Muscle layer of duodenum (tissue), 2 donors: ENCODE results near the gene WDR89.
"Not testable (repeated sequence)": the region's sequence is repeated elsewhere in the genome, so short reads cannot be mapped to it uniquely, and the experiment has no call there.

Experiments used
- H3K27ac ChIP-seq: one replicate; pipeline ENCODE4 v1.7.0; 2013; ENCODE audit warnings: mild to moderate bottlenecking, low read length
- H3K27me3 ChIP-seq: one replicate; pipeline ENCODE4 v1.7.0; 2013; ENCODE audit warnings: low read depth, mild to moderate bottlenecking, control low read depth, low read length
- H3K36me3 ChIP-seq, 2 donors: one replicate each; pipeline ENCODE4 v1.7.0; 2013; ENCODE audit warnings: low read length in 2 of 2, control low read depth in 1 of 2, mild to moderate bottlenecking in 1 of 2; ENCODE audit not compliant: insufficient read depth in 2 of 2, control insufficient read depth in 1 of 2
- H3K4me1 ChIP-seq, 2 donors: one replicate each; pipeline ENCODE4 v1.7.0; 2013; ENCODE audit warnings: low read length in 2 of 2, mild to moderate bottlenecking in 2 of 2, control low read depth in 1 of 2, moderate library complexity in 1 of 2; ENCODE audit not compliant: insufficient read depth in 2 of 2, control insufficient read depth in 1 of 2
- H3K4me3 ChIP-seq, 2 donors: one replicate each; pipeline ENCODE4 v1.7.0; 2013; ENCODE audit warnings: low read length in 2 of 2, low read depth in 1 of 2, mild to moderate bottlenecking in 1 of 2
- H3K9me3 ChIP-seq, 2 donors: one replicate each; pipeline ENCODE4 v1.7.0; 2013; ENCODE audit warnings: low read length in 2 of 2, control low read depth in 1 of 2, mild to moderate bottlenecking in 1 of 2; ENCODE audit not compliant: control insufficient read depth in 1 of 2
- donor health status: healthy.

The WDR89 gene

DNA sequence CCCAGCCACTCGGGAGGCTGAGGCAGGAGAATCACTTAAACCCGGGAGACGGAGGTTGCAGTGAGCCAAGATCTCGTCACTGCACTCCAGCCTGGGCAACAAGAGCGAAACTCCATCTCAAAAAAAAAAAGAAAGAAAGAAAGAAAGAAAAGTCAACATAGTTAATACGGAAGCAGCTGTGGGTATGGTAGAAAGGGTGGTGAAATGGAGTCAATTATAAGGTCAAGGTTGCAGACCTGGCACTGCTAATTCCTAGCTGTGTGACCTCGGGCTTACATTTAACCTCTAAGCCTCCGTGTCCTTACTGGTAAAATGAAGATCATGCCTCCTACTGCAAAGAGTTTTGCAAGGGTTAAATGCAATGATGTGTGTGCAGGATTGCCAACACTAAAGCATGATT is 58.6 kb downstream of the WDR89 start:
- H3K27me3 ChIP-seq, H3K27ac ChIP-seq, H3K36me3 ChIP-seq, H3K4me3 ChIP-seq, H3K9me3 ChIP-seq, H3K4me1 ChIP-seq: not testable (repeated sequence)

DNA sequence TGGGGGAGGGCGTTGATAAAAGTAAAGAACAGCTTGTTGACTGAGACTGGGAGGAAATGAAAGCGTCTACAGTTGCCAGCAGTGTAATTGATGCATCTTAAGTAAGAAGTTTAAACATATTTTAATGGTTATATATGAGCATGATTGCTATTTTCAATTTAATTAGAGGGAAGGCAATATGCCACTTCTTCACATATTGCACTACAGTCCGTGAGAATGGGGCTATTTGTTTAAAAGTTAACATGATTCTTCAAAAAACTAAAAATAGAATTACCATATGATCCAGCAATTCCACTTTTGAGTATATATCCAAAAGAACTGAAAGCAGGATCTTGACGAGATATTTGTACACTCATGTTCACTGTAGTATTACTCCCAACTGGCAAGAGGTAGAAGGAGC is 60.2 kb downstream of the WDR89 start:
- H3K27me3 ChIP-seq = no peaks in the 10 kb centered on the region
- H3K9me3 ChIP-seq = no peaks in the 10 kb centered on the region
- H3K36me3 ChIP-seq = no peaks in the 10 kb centered on the region
- H3K4me3 ChIP-seq = no peak overlapping the region
- H3K4me1 ChIP-seq = no peaks in the 10 kb centered on the region
- H3K27ac ChIP-seq = no peak overlapping the region

DNA sequence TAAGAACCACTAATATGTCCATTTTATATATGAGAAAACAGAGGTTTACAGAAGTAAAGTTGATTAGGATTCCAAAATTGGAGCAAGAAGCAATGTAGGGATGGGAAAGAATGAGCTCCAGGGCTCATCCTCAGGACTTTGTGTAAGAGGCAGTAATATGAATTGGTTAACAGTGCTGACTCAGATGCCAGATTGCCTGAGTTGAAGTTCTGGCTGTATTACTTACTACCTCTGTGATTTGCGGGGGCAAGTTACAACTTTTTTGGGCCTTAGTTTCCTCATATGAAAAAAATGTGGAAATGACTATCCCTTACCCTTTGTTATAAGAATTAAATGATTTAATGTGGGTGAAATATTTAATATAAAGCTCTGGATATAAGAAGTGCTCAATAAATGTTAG is 63.4 kb downstream of the WDR89 start:
- H3K36me3 ChIP-seq = no peaks in the 10 kb centered on the region
- H3K4me1 ChIP-seq = no peaks in the 10 kb centered on the region
- no peak overlapping the region for H3K4me3 ChIP-seq
- no peaks in the 10 kb centered on the region for H3K9me3 ChIP-seq
- H3K27me3 ChIP-seq = no peaks in the 10 kb centered on the region
- H3K27ac ChIP-seq = no peak overlapping the region

DNA sequence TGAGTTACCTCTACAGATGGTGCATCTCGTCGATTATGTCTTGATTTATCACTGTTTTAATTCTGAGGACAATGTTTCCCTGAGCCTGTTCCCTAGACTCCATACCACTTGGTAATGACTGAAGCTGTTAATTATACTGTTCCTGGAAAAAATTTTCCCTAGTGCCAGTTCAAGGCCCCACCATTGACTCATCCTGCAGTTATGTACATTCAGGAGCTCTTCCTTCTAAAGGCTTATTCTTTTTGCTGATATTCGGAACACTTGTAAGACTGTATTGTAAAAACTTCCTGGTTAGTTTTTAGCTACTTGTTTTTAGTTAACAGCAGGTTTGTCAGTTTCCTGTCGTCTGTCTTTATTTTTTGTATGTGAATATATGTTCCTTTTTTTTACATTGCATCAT is 68.1 kb downstream of the WDR89 start:
- Histone ChIP-seq H3K36me3 (no peaks in the 10 kb centered on the region), H3K27ac (no peak overlapping the region), H3K4me1 (no peaks in the 10 kb centered on the region), H3K4me3 (no peak overlapping the region), H3K27me3 (no peaks in the 10 kb centered on the region), H3K9me3 (no peaks in the 10 kb centered on the region)

DNA sequence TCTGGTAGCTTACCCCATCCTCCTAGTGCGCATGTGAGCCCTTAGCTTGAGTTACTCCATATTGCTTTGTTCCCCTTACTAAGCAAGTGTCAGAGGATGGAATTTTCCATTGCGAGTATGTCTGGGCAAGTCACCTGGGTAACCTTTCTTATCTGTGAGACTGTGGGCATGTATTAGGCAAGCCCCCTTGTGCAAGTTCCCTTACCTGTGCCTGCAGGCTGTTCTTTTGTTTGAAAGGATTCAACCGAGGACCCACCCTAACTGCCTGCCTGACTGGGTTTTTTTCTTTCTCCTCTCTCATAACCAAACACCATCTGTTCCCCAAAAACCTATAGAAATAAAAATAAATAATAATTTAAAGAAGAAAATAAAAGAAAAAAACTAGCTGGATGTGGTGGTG is 76.2 kb downstream of the WDR89 start:
- Histone ChIP-seq H3K4me3 (no peak overlapping the region), H3K36me3 (no peaks in the 10 kb centered on the region), H3K27ac (no peak overlapping the region), H3K9me3 (peaks cover 0 to 2% of the 10 kb centered on the region in 2 donors), H3K27me3 (no peaks in the 10 kb centered on the region), H3K4me1 (no peaks in the 10 kb centered on the region)

DNA sequence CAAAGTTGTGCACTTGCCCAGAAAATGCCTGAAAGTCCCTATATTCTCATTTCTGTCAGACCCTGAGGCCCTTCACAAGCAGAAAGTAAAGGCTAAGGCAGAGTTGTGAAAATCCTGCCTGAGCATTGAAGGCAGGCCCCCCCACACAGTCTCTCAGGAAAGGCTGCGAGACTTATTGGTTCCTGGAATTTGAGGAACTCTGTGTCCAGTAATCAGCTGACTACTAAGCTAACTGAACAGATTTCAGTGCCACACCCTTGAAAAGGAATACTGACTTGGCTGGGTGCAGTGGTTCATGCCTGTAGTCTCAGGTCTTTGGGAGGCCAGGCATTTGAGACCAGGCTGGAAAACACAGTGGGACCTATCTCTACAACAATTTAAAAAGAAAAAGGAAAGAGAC is 77.4 kb downstream of the WDR89 start:
- Histone ChIP-seq H3K9me3 (peaks cover 0 to 2% of the 10 kb centered on the region in 2 donors), H3K36me3 (no peaks in the 10 kb centered on the region), H3K4me3 (no peak overlapping the region), H3K27ac (no peak overlapping the region), H3K27me3 (no peaks in the 10 kb centered on the region), H3K4me1 (no peaks in the 10 kb centered on the region)

DNA sequence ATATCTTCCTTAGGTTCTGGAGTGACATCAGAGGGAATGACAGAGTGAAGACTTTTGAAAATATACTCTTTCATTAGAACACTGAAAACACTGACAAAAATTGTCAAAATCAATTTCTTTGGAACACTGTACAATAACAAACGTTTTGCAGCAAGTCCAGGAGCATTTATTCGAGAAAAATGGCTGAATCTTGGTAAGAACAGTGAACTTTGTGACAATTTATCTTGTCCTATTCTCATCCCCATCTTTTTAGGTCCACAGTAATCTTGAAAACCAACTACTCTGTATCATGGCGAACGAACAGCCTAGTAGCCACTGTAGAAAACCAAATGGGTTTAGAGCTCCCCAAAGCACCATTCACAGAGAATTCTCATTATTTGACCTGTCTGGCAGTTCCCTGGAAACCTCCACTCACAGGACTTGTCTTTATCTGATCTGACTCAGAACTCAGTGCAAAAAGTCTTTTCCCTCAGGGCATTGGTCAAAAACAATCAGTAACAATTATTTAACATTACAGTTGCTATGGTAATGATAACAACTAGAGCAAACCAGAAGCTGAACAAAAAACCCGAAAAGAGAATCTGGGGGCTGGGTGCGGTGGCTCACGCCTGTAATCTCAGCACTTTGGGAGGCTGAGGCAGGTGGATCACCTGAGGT is 78.2 kb downstream of the WDR89 start:
- H3K9me3 ChIP-seq = peaks cover 0 to 2% of the 10 kb centered on the region in 2 donors
- H3K27ac ChIP-seq = no peak overlapping the region
- H3K36me3 ChIP-seq = no peaks in the 10 kb centered on the region
- no peak overlapping the region for H3K4me3 ChIP-seq
- no peaks in the 10 kb centered on the region for H3K27me3 ChIP-seq
- H3K4me1 ChIP-seq = no peaks in the 10 kb centered on the region

DNA sequence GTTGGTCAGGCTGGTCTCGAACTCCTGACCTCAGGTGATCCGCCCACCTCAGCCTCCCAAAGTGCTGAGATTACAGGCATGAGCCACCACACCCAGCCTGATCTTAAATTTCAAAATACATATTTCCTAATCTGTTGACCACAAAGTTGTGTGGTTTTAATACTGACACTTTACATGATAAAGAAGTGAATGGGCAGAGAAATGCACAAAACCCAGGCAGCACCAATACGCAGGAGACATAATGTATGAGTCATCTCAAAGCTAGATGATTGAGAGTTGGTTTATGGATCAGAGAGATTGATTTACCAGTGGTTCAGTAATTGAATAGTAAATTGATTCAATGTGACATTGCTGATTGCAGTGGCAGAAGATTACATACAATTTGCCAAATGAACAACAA is 79.3 kb downstream of the WDR89 start:
- H3K4me1 ChIP-seq = no peaks in the 10 kb centered on the region
- H3K9me3 ChIP-seq = peaks cover 0 to 2% of the 10 kb centered on the region in 2 donors
- H3K36me3 ChIP-seq = no peaks in the 10 kb centered on the region
- no peaks in the 10 kb centered on the region for H3K27me3 ChIP-seq
- H3K4me3 ChIP-seq = no peak overlapping the region
- no peak overlapping the region for H3K27ac ChIP-seq

DNA sequence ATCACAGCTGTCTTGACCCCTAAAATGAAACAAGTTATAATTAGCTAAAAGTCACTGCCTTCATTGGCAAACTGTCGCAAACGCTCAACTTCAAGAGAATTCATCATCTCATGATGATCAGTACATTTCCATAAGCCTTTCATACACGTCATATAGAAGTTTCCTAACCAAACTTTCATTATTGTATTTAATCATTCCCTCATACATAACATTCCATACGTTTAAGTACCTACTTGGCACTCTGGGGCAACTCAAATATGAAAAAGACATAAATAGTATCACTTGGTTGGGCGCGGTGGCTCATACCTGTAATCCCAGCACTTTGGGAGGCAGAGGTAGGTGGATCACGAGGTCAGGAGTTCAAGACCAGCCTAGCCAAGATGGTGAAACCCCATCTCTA is 86.1 kb downstream of the WDR89 start:
- no peaks in the 10 kb centered on the region for H3K36me3 ChIP-seq
- no peaks in the 10 kb centered on the region for H3K9me3 ChIP-seq
- no peaks in the 10 kb centered on the region for H3K4me1 ChIP-seq
- H3K27me3 ChIP-seq = no peaks in the 10 kb centered on the region
- H3K4me3 ChIP-seq = no peak overlapping the region
- H3K27ac ChIP-seq = no peak overlapping the region

DNA sequence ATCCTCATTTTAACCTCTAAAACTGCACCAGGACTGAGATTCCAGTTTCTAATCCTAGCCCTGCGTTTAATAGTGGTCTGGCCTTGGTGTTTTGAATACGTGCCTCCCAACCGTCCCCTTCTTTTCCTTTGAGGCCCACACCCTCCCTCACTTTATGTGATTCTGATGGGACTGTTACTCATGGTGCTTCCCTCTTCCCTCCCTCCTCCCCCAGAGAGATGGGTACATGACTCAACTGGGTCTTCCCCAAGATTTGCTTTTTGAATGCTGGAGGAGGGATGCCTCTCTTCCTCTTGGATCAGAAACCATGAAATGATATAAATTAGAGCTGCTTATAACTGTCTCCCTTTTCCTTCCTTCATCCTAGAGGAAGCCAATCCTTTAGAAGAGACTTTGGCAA is 90.3 kb downstream of the WDR89 start:
- H3K4me1 ChIP-seq = no peaks in the 10 kb centered on the region
- H3K27ac ChIP-seq = no peak overlapping the region
- no peaks in the 10 kb centered on the region for H3K9me3 ChIP-seq
- no peaks in the 10 kb centered on the region for H3K36me3 ChIP-seq
- no peak overlapping the region for H3K4me3 ChIP-seq
- H3K27me3 ChIP-seq = no peaks in the 10 kb centered on the region

DNA sequence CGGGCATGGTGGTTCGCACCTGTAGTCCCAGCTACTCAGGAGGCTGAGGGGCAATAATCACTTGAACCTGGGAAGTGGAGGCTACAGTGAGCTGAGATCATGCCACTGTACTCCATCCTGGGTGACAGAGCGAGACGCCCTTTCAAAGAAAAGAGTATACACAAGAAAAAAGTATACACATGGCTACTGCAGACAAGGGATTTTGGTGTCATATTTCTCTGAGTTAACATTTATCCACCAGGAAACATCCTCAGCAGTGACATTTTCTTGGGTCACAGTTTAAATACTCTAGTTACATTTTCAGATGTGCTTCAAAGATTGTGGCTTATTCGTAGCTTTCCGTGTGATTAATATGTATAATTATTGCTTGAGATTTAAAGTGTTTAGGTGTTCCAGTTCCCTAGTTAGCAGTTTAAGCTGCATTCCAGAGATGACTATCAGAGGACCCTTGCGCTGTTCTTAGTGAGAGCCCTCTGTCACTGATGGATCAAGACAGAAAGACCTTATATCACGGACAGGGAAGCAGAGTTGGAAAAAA is 93.8 kb downstream of the WDR89 start:
- Histone ChIP-seq H3K36me3 (no peaks in the 10 kb centered on the region), H3K27me3 (no peaks in the 10 kb centered on the region), H3K4me1 (peaks cover 6 to 12% of the 10 kb centered on the region in 2 donors), H3K27ac (no peak overlapping the region), H3K9me3 (no peaks in the 10 kb centered on the region), H3K4me3 (no peak overlapping the region)
